Chondrocyte (in vitro differentiated cells): Measurements from ENCODE around the gene RNFT2. TPM values are rescaled to one million over a fixed set of nuclear protein-coding genes. Genes with fewer than 3 reads are reported as not detected.
"Not testable (repeated sequence)": the region's sequence is repeated elsewhere in the genome, so short reads cannot be mapped to it uniquely, and the experiment has no call there.

Source experiments
- DNase-seq: peaks from one replicate; pipeline ENCODE4 v3.0.0; 2021; ENCODE audit warnings: mixed read lengths, low spot score
- H3K27ac Mint-ChIP-seq: one replicate; pipeline ENCODE4 v1.8.0; 2021; ENCODE audit warnings: mild to moderate bottlenecking, moderate library complexity, mixed read lengths; ENCODE audit not compliant: unreplicated experiment
- H3K27me3 Mint-ChIP-seq: 2 replicates; pipeline ENCODE4 v1.8.0; 2021; ENCODE audit warnings: low read depth, mixed read lengths
- H3K36me3 Mint-ChIP-seq: 2 replicates; pipeline ENCODE4 v1.8.0; 2021; ENCODE audit warnings: low read depth, mixed read lengths
- H3K4me1 Mint-ChIP-seq: 2 replicates; pipeline ENCODE4 v1.8.0; 2021; ENCODE audit warnings: low read depth, mild to moderate bottlenecking, mixed read lengths
- H3K4me3 Mint-ChIP-seq: one replicate; pipeline ENCODE4 v1.8.0; 2021; ENCODE audit warnings: mild to moderate bottlenecking, moderate library complexity, mixed read lengths; ENCODE audit not compliant: unreplicated experiment
- H3K9me3 Mint-ChIP-seq: 2 replicates; pipeline ENCODE4 v1.8.0; 2021; ENCODE audit warnings: low read depth, mixed read lengths
- total RNA-seq: library from RNA; stranded (reverse); gene quantifications from 3 replicates; pipeline ENCODE4 v1.2.1, GENCODE V29; 2021
- TF ChIP-seq, protein P1 (sequence below): fragments of 200-600 bp; sonication (generic); IDR thresholded peaks from 2 replicates; pipeline ENCODE4 v1.5.0; 2021; ENCODE audit warnings: antibody characterized with exemption, mild to moderate bottlenecking, moderate library complexity

The RNFT2 gene
- total RNA-seq, 1 donor from 2014 or later: 5.1 TPM

DNA sequence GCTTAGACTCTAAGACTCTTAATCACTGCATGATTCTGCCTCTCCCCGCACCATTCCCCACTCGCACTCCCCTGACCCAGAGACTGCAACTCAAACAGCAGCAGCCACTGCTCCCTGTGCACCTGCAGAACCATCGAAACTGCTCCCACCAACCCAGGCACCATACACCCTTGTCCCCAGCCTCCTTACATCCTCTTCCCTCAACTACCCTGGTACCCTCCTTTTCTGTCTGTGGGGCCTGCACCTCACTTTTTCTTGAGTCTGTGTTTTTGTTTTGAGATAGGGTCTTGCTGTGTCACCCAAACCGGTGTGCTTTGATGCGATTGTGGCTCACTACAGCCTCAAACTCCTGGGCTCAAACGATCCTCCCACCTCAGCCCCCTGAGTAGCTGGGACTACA is 69.4 kb downstream of the RNFT2 start:
- Mint-ChIP-seq H3K27ac (no peak overlapping the region), H3K4me3 (no peak overlapping the region), H3K4me1 (no peaks in the 10 kb centered on the region), H3K36me3 (no peaks in the 10 kb centered on the region), H3K9me3 (peaks cover 4% of the 10 kb centered on the region), H3K27me3 (no peaks in the 10 kb centered on the region)
- DNase-seq: no peak
- TF ChIP-seq, protein P1, sequence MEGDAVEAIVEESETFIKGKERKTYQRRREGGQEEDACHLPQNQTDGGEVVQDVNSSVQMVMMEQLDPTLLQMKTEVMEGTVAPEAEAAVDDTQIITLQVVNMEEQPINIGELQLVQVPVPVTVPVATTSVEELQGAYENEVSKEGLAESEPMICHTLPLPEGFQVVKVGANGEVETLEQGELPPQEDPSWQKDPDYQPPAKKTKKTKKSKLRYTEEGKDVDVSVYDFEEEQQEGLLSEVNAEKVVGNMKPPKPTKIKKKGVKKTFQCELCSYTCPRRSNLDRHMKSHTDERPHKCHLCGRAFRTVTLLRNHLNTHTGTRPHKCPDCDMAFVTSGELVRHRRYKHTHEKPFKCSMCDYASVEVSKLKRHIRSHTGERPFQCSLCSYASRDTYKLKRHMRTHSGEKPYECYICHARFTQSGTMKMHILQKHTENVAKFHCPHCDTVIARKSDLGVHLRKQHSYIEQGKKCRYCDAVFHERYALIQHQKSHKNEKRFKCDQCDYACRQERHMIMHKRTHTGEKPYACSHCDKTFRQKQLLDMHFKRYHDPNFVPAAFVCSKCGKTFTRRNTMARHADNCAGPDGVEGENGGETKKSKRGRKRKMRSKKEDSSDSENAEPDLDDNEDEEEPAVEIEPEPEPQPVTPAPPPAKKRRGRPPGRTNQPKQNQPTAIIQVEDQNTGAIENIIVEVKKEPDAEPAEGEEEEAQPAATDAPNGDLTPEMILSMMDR: no peak

DNA sequence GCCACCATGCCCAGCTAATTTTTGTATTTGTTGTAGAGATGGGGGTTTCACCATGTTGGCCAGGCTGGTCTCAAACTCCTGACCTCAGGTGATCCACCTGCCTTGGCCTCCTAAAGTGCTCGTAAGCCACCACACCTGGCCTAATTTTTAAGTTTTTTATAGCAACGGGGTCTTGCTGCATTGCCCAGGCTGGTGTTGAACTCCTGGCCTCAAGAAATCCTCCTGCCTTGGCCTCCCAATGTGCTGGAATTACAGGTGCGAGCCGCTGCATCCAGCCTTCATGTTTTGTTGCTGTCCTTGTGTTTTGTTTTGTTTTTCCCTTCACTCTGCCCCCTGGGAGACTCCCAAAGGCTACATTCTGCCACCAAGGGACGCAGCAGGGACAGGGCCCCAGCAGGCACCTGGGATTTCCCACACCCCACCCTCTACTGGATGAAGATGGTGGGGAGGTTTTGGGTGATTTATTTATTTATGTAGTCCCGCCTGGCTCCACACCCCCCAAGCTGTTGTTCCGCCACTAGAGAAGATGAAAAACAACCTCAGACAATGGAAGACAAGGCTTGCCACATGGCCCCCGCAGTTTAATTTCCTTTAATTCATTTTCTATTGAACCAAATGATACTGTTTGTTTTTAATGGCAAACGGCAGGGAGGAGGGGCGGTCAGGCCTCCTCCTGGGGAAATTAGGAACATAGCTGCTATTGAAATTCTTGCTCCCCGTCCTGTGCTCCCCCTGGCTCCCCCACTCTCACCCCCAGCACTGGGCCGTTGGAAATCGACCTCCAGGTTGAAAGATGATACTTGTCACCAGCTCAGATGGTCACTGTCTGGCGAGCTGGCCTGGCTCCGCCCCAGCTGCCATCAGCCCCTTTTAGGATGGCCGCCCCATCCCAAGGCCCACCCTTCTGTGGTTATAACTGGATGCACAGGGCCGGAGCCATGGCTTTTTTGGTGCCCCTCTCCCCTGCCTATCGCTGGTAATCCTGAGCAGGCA is 70.3 kb downstream of the RNFT2 start:
- Mint-ChIP-seq H3K4me1 (no peaks in the 10 kb centered on the region), H3K4me3 (no peak overlapping the region), H3K27ac (no peak overlapping the region), H3K27me3 (no peaks in the 10 kb centered on the region), H3K36me3 (no peaks in the 10 kb centered on the region), H3K9me3 (peaks cover 2% of the 10 kb centered on the region)
- DNase-seq: no peak
- TF ChIP-seq, protein P1: no peak

DNA sequence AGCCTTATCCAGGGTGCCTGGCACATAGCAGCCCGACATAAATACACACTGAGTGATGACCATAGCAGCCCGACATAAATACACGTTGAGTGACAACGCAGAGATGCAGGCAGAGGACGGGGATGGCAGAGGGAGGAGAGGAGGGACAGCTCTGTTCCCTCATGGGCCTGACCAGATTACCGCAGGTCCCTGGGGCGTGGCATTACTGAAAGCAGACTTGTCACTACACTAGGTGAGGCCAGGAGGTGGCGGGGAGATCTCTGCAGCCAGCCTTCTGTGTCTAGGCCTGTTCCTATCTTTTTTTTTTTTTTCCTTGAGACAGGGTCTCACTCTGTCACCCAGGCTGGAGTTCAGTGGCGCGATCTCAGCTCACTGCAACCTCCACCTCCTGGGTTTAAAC is 74.1 kb downstream of the RNFT2 start:
- DNase-seq: no peak
- Mint-ChIP-seq H3K27ac (no peak overlapping the region), H3K9me3 (no peaks in the 10 kb centered on the region), H3K36me3 (no peaks in the 10 kb centered on the region), H3K27me3 (no peaks in the 10 kb centered on the region), H3K4me3 (no peak overlapping the region), H3K4me1 (no peaks in the 10 kb centered on the region)
- TF ChIP-seq, protein P1: no peak

DNA sequence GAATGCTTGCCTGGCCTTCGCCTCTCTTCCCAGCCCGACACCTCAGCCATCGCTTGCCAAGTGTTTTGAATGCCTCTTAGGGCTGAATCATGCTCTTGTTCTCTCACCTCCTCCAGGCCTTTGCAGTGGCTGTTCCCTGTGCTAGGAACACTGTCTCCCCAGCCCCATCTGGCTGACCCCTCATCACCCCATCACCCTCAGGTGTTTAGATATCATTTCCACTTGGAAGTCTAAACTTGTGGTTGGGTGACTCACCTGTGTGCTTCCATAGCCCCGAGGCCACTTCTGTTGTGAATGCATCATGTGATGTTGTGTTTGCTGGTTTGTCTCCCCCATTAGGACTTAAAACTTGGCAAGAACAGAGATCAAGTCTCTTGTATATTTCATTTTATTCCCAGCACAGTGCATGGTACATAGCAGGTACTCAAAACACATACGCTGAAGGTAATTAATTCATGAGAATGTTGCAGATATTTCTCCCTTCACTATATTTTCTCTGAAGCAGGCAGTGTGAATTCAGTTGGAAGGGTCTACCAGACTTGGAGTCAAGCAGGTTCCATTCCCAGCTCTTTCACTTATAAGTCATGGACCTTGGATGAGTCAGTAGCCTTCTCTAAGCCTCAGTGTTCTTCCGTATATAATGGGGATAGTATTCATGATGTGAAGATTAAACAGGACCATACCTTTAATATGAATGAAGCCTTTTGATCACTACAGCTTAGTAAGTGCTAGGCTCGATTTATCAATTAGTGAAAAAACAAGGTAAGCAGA is 75.3 kb downstream of the RNFT2 start:
- Mint-ChIP-seq H3K27me3 (no peaks in the 10 kb centered on the region), H3K36me3 (no peaks in the 10 kb centered on the region), H3K4me1 (peaks cover 6% of the 10 kb centered on the region), H3K9me3 (no peaks in the 10 kb centered on the region), H3K4me3 (no peak overlapping the region), H3K27ac (no peak overlapping the region)
- TF ChIP-seq, protein P1: no peak
- DNase-seq: no peak

DNA sequence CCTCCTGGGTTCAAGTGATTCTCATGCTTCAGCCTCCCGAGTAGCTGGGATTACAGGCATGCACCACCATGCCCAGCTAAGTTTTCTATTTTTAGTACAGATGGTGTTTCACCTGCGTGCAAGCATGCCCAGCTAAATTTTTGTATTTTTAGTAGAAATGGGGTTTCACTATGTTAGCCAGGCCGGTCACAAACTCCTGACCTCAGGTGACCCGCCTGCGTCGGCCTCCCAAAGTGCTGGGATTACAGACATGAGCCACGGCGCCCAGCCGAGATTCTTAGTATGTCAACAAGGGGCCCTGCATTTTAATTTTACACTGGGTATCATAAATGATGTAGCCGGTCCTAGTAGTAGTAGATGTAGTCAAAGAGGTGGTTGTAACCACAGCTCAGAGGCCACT is 76.7 kb downstream of the RNFT2 start:
- H3K27me3 Mint-ChIP-seq, H3K9me3 Mint-ChIP-seq, H3K4me3 Mint-ChIP-seq, H3K27ac Mint-ChIP-seq, DNase-seq, H3K36me3 Mint-ChIP-seq: not testable (repeated sequence)
- peaks cover 14% of the 10 kb centered on the region for H3K4me1 Mint-ChIP-seq
